ENCODE data around the gene NISCH.
A peak's percentile ranks its signal among the peaks of the same experiment; 100 is the strongest.

NISCH gene

GRCh38 chr3:52509753-52510328 is 54.4 kb downstream of the NISCH start:
- Histone ChIP-seq H3K9me3 (replicated peaks; ENCODE audit: insufficient read depth, low read length) (no peaks in the 10 kb centered on the region), H3K9ac (ENCODE audit: low read length) (no peak overlapping the region), H3K4me2 (ENCODE audit: low read depth, low read length) (no peak overlapping the region), H3K27me3 (replicated peaks; ENCODE audit: insufficient read depth, low read length) (peaks cover 44% of the 10 kb centered on the region), H4K20me1 (ENCODE audit: insufficient read depth, low read length) (no peaks in the 10 kb centered on the region), H3K4me3 (ENCODE audit: low read length) (no peak overlapping the region), H3K4me1 (ENCODE audit: low read length) (no peaks in the 10 kb centered on the region), H3K9me2 (replicated peaks; ENCODE audit: insufficient read depth, low read length) (no peaks in the 10 kb centered on the region), H3F3A (ENCODE audit: insufficient read depth, low read length) (no peaks in the 10 kb centered on the region), H2AFZ (ENCODE audit: low read length) (no peak overlapping the region), H3K79me2 (ENCODE audit: low read length) (no peaks in the 10 kb centered on the region), H3K36me3 (replicated peaks; ENCODE audit: insufficient read depth, low read length) (no peaks in the 10 kb centered on the region), H3K27ac (ENCODE audit: low read length) (no peak overlapping the region)
- TF ChIP-seq EZH2phosphoT487 (IDR thresholded peaks at IDR 0.05; ENCODE audit: low read length): no peak
- TF ChIP-seq, protein P1, sequence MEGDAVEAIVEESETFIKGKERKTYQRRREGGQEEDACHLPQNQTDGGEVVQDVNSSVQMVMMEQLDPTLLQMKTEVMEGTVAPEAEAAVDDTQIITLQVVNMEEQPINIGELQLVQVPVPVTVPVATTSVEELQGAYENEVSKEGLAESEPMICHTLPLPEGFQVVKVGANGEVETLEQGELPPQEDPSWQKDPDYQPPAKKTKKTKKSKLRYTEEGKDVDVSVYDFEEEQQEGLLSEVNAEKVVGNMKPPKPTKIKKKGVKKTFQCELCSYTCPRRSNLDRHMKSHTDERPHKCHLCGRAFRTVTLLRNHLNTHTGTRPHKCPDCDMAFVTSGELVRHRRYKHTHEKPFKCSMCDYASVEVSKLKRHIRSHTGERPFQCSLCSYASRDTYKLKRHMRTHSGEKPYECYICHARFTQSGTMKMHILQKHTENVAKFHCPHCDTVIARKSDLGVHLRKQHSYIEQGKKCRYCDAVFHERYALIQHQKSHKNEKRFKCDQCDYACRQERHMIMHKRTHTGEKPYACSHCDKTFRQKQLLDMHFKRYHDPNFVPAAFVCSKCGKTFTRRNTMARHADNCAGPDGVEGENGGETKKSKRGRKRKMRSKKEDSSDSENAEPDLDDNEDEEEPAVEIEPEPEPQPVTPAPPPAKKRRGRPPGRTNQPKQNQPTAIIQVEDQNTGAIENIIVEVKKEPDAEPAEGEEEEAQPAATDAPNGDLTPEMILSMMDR (IDR thresholded peaks at IDR 0.05; ENCODE audit: low read length): peak; percentile 24
- peak; percentile 12 for DNase-seq

DNA sequence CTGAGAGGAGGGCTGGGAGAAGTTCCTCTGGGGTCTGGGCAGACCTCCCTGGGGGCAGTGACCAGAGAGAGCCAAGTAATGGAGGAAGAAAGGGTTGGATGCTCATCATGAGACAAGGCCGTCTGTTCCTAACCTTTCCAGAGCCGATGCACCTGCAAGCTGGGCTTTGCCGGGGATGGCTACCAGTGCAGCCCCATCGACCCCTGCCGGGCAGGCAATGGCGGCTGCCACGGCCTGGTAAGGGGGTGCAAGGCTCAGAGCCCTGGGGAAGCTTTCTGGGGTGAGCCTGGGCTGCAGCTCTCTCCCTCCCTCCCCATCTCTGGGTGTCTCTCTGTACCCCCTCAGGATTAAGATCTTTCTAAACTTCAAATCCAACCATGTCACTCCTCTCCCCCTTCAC is 56.1 kb downstream of the NISCH start:
- no peaks in the 10 kb centered on the region for H3K9me3 ChIP-seq (replicated peaks; ENCODE audit: insufficient read depth, low read length)
- H3K4me3 ChIP-seq (ENCODE audit: low read length): no peak overlapping the region
- H2AFZ ChIP-seq (ENCODE audit: low read length): no peak overlapping the region
- no peaks in the 10 kb centered on the region for H3K79me2 ChIP-seq (ENCODE audit: low read length)
- no peak overlapping the region for H3K9ac ChIP-seq (ENCODE audit: low read length)
- no peak for TF ChIP-seq EZH2 (optimal IDR thresholded peaks at IDR 0.05; ENCODE audit: low read depth, low read length)
- TF ChIP-seq, protein P1 (IDR thresholded peaks at IDR 0.05; ENCODE audit: low read length): no peak
- no peak for TF ChIP-seq EZH2phosphoT487 (IDR thresholded peaks at IDR 0.05; ENCODE audit: low read length)
- no peaks in the 10 kb centered on the region for H3K36me3 ChIP-seq (replicated peaks; ENCODE audit: insufficient read depth, low read length)
- H3K27me3 ChIP-seq (replicated peaks; ENCODE audit: insufficient read depth, low read length): peaks cover 38% of the 10 kb centered on the region
- H3K27ac ChIP-seq (ENCODE audit: low read length): no peak overlapping the region
- no peaks in the 10 kb centered on the region for H4K20me1 ChIP-seq (ENCODE audit: insufficient read depth, low read length)
- DNase-seq: no peak
- H3K4me1 ChIP-seq (ENCODE audit: low read length): no peaks in the 10 kb centered on the region
- H3F3A ChIP-seq (ENCODE audit: insufficient read depth, low read length): no peaks in the 10 kb centered on the region
- H3K9me2 ChIP-seq (replicated peaks; ENCODE audit: insufficient read depth, low read length): no peaks in the 10 kb centered on the region
- no peak overlapping the region for H3K4me2 ChIP-seq (ENCODE audit: low read depth, low read length)

DNA sequence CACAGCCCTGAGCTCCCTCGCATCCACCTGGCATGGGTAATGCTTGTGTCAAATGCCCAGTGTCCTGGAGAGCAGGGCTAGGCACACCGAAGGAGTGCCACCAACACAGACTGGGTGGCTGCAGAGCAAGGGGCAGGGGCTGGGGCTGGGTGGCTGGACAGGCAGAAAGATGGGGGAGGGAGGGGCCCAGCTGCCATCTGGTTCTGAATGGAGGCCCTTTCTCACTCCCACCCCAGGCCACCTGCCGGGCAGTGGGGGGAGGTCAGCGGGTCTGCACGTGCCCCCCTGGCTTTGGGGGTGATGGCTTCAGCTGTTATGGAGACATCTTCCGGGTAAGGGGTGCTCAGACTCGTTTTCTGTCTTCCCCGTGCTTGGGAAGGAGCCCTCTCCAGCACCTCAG is 56.7 kb downstream of the NISCH start:
- Histone ChIP-seq H3K27me3 (replicated peaks; ENCODE audit: insufficient read depth, low read length) (peaks cover 39% of the 10 kb centered on the region), H4K20me1 (ENCODE audit: insufficient read depth, low read length) (no peaks in the 10 kb centered on the region), H3F3A (ENCODE audit: insufficient read depth, low read length) (no peaks in the 10 kb centered on the region), H2AFZ (ENCODE audit: low read length) (no peak overlapping the region), H3K9me2 (replicated peaks; ENCODE audit: insufficient read depth, low read length) (no peaks in the 10 kb centered on the region), H3K4me3 (ENCODE audit: low read length) (no peak overlapping the region), H3K36me3 (replicated peaks; ENCODE audit: insufficient read depth, low read length) (no peaks in the 10 kb centered on the region), H3K9ac (ENCODE audit: low read length) (no peak overlapping the region), H3K27ac (ENCODE audit: low read length) (no peak overlapping the region), H3K79me2 (ENCODE audit: low read length) (no peaks in the 10 kb centered on the region), H3K4me2 (ENCODE audit: low read depth, low read length) (no peak overlapping the region), H3K9me3 (replicated peaks; ENCODE audit: insufficient read depth, low read length) (no peaks in the 10 kb centered on the region), H3K4me1 (ENCODE audit: low read length) (no peaks in the 10 kb centered on the region)
- TF ChIP-seq, protein P1 (IDR thresholded peaks at IDR 0.05; ENCODE audit: low read length): no peak
- no peak for TF ChIP-seq EZH2phosphoT487 (IDR thresholded peaks at IDR 0.05; ENCODE audit: low read length)
- no peak for TF ChIP-seq EZH2 (optimal IDR thresholded peaks at IDR 0.05; ENCODE audit: low read depth, low read length)
- DNase-seq: no peak

Measured in MM.1S (cell line).